HG02938 (cell line): ENCODE data around the gene LINC01488.

ENCODE experiments used
- ATAC-seq: cut with Tn5 transposase; IDR thresholded peaks from one replicate; pipeline ENCODE4 v1.9.1; 2021; ENCODE audit warnings: mild to moderate bottlenecking, moderate library complexity; ENCODE audit not compliant: unreplicated experiment

The LINC01488 gene

GRCh38 chr11:69475141-69475865 lies 6.2 kb upstream of the LINC01488 start:
- ATAC-seq: no peak

DNA sequence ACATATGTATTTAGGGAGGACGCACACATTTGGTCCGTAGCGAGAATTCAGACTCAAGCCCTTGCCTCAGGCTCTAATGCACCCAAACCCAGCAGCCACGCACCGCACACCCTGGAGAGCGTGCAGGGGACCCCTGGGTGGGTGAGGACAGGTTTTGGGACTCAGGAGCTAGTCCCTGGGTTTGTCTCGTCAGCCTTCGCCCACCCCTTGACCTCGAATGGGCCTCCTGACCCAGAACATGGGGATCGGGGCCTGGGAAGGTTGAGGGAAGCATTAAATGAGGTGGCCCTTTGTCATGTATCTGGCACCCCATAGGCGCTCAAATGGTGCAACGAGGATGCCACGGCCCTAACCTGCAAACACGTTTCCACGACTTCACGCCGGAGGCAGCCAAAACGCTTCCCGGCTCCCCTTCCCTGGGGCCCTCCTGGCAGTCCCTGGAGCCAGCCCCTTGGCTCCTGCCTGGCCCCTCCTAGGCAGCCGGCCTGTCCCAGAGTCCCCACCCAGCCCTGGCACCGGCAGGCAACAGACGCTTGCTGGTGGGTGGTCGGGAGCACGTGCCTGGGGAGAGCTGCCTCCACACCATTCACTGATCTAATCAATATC lies 5.5 kb upstream of the LINC01488 start:
- no peak for ATAC-seq

DNA sequence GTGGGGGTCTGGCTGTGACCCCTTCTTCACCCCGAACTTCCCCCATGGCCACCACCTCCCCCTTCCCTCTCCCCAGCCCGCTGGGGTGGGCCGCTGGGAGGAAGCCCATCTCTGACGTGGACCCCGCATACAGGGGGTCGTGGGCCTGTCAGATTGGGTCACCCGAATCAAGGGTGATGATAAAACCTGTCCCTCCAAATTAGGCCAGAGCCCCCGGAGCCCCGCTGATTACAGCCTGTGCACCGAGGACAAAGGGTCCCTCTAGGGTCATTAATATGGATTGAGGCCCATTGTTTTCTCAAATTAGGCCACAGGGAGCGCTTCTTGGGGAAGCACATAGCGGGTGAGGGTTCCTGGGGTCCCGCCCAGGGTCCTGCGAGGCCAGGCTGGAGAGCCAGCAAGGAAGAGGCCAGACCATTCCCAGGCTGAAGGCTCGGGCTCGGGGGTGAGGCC lies 4.9 kb upstream of the LINC01488 start:
- ATAC-seq: no peak

GRCh38 chr11:69477086-69477485 lies 4.4 kb upstream of the LINC01488 start:
- no peak for ATAC-seq

GRCh38 chr11:69479591-69480271 lies 1.7 kb upstream of the LINC01488 start:
- no peak for ATAC-seq

DNA sequence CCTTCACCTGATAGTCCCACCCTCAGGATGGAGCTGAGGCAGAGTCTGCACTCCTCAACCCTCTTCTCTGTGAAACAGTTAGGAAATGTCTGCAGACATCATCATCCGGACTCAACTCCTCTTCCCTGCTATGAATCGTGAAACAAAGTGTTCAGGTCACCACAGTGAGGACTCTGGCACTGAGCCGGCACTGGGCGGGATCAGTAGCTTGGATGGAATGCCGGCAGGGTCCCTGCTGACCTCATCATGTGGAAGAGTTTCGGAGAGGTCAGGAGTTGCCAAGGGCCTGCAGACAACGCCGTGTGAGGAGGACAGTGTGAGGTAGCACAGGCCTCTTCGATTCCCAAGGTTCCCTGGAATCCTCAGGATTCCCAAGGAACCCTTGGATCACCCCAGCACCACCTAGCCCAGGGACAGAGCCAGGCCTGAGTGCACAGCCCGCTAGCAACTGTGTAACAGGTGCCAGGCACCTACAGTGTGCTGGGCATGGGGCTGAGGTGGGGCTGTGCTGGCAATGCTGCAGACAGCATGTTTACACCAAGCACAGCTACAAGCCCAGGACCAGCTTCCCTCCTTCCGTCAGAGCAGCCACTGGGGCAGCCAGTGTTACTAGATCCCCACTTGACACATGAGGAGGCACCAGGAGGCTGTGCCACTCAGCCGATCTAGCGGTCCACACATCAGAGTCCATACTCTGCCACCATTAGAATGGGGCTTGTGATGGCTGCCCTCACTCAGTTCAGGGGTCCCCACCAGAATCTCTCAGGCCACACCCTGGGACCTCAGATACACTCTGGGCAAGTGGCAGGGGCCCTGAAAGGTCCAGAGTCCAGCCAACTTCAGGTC lies 693 bp upstream of the LINC01488 start:
- ATAC-seq: no peak

- no peak for ATAC-seq
Observed at GRCh38 chr11:69482322-69482721, 859 bp downstream of the LINC01488 start.

- no peak for ATAC-seq
Observed at GRCh38 chr11:69483170-69483569, 1.7 kb downstream of the LINC01488 start.

GRCh38 chr11:69483691-69484426 lies 2.4 kb downstream of the LINC01488 start:
- ATAC-seq: no peak

GRCh38 chr11:69484427-69485259 lies 3.2 kb downstream of the LINC01488 start:
- no peak for ATAC-seq

- no peak for ATAC-seq
Observed at GRCh38 chr11:69485337-69486041, 4.0 kb downstream of the LINC01488 start.

- no peak for ATAC-seq
Observed at GRCh38 chr11:69486056-69486772, 4.8 kb downstream of the LINC01488 start.

GRCh38 chr11:69486773-69487291 lies 5.4 kb downstream of the LINC01488 start:
- ATAC-seq: no peak

- no peak for ATAC-seq
Observed at GRCh38 chr11:69487391-69487790, 5.9 kb downstream of the LINC01488 start.

DNA sequence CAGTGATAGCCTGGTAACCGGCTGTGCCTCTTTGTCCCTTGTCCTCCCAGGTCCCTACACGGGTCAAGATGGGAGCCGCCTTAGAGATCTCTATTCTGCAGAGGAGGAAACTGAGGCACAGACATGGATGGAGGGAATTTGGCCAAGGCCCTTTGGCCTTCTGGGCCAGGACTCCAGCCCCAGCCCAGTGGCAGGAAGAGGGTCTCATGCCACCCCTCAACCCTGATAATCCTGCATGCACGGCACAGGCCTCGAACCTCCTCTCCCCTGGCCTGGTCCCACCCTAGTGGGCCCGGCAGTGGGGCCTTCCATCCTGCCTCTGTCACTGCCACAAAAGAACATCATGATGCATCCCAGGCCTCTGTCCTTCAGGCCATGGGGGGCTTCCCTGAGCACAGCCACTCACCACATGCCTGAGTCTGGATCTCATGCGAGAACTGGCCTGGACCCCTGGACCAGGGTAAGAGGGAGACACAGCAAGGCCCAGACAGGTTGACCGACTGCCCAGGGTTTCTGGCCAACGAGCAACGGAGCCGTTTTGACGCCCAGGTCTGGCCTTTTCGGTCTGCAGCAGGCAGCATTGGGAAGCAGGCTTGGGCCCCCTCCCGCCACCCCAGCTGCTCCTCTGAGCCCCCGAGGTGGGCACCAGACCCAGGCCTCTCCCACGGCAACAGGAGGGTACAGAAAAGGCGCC lies 6.5 kb downstream of the LINC01488 start:
- ATAC-seq: no peak

GRCh38 chr11:69488543-69488940 lies 7.1 kb downstream of the LINC01488 start:
- no peak for ATAC-seq

GRCh38 chr11:69489031-69489745 lies 7.7 kb downstream of the LINC01488 start:
- no peak for ATAC-seq
